VCaP (cell line): Measurements from ENCODE around the gene CDC16.
"Not testable (repeated sequence)": the region's sequence is repeated elsewhere in the genome, so short reads cannot be mapped to it uniquely, and the experiment has no call there.

Experiments used
- H3K27ac ChIP-seq: fragments of 450-650 bp; 2 replicates; pipeline ENCODE4 v1.5.1; 2017
- TF ChIP-seq, protein P1 (sequence below): fragments of 450-650 bp; conservative IDR thresholded peaks from 2 replicates; pipeline ENCODE4 v1.5.1; 2017; ENCODE audit warnings: mild to moderate bottlenecking, moderate library complexity

Gene CDC16

DNA sequence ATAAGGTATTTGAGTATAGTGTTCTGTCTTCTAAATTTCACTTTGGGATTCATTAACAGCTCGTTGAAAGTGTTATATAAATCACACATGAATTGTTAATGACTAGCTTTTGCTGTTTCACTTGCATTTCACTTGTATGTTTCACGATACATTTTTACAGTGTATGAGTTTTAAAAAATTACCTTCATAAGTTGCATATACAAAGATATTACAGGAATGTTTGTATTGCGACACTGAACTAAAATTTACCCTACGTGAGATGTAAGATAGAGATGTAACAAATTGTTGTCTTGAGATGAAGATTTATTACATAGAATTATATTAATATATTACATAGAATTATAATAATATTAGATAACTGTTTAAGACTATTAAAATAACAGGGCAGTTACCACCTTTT is 1.5 kb downstream of the CDC16 start:
- TF ChIP-seq, protein P1, sequence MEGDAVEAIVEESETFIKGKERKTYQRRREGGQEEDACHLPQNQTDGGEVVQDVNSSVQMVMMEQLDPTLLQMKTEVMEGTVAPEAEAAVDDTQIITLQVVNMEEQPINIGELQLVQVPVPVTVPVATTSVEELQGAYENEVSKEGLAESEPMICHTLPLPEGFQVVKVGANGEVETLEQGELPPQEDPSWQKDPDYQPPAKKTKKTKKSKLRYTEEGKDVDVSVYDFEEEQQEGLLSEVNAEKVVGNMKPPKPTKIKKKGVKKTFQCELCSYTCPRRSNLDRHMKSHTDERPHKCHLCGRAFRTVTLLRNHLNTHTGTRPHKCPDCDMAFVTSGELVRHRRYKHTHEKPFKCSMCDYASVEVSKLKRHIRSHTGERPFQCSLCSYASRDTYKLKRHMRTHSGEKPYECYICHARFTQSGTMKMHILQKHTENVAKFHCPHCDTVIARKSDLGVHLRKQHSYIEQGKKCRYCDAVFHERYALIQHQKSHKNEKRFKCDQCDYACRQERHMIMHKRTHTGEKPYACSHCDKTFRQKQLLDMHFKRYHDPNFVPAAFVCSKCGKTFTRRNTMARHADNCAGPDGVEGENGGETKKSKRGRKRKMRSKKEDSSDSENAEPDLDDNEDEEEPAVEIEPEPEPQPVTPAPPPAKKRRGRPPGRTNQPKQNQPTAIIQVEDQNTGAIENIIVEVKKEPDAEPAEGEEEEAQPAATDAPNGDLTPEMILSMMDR, result no peak
- H3K27ac ChIP-seq, result no peak overlapping the region

DNA sequence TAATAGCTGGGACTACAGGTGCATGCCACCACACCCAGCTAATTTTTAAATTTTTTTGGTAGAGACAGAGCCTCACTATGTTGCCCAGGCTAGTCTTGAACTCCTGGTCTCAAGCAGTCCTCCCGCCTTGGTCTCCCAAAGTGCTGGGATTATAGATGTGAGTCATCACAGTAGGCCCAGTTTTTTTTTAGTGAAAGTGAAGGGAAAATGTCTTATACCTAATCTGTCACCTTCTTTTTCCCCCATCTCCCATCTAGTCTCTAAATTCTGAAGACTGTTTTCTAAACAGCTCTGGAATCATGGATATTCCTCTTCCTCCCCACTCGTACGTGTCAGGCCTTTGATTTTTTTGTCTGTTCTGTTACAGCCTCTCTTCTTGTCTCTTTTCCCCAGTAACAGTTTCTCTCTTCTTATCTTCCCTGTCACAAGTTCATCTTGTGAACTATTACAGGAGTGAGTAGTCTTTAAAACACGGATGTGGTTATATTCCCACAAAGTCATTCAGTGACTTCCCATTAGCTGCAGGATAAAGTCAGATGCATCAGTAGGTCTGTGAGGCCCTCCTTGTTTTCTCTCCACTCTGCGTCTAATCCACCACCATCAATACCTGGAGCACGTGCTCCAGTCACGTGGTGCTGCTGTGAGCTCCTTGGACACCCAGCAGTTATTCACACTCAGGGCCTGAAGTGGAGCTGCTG is 2.9 kb downstream of the CDC16 start:
- TF ChIP-seq, protein P1, result no peak
- H3K27ac ChIP-seq, result no peak overlapping the region

DNA sequence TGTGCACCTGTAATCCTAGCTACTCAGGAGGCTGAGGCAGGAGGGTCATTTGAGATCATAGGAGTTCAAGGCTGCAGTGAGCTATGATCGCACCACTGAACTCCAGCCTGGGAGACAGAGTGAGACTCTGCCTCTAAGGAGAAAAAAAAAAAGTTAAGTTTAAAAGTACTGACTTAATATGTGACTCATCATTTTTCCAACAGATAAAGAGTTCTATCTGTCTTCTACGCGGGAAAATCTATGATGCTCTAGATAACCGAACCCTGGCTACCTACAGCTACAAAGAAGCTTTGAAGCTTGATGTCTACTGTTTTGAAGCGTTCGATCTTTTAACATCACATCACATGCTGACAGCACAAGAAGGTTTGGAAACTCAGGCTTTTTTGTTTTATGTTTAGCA is 7.2 kb downstream of the CDC16 start:
- H3K27ac ChIP-seq, result no peak overlapping the region
- TF ChIP-seq, protein P1, result no peak

DNA sequence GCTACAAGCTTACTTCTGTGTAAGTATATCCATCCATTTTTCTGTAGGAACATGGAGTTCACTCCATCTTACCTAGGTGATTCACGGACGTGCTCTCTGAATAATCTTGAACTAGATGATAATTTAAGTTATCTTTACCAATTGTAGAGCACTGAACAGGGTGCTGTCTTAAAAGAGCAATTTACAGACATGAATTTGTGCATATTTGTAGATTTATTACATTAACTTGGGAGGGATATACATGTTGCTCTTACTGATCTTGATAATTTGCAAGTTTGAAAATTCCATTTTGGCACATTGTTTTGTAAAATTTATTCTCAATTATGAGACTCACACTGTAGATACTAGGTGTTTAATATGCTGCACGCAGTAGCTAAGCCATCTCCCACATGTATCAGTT is 9.3 kb downstream of the CDC16 start:
- TF ChIP-seq, protein P1, result no peak
- no peak overlapping the region for H3K27ac ChIP-seq

DNA sequence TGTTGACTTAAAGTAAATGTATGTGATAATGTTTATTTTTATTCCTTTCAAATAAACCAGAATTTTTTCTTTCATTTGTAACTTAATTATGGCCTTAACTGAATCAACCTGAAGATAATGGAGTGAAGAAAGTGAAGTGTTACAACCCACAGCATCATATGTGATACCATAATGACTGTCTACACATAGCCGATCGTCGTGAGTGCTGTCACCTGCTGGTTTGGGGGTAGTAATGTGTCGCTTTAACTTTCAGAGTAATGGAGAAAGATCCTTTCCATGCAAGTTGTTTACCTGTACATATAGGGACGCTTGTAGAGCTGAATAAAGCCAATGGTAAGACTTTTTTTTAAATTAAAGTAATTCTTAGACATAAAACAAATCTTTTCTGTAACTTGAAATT is 9.9 kb downstream of the CDC16 start:
- TF ChIP-seq, protein P1, result no peak
- H3K27ac ChIP-seq, result no peak overlapping the region

DNA sequence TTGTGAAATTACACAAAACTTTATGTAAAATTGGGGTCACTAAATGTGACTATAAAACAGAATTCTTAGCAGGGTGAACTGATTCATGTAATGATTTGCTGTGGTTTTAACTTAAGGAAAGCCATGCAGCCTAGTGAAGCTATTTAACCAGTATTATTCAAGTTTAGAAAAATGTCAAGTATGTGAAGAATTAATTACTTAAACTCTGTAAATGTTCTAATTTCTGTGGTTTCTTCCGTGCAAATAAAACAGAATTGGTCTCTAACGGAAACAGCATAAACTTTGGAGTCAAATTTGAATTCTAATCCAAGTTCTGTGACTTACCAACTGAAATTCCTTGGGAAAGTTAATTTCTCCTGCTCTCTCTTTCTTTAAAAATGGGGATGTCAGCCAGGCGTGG is 13.3 kb downstream of the CDC16 start:
- TF ChIP-seq, protein P1, result no peak
- no peak overlapping the region for H3K27ac ChIP-seq

DNA sequence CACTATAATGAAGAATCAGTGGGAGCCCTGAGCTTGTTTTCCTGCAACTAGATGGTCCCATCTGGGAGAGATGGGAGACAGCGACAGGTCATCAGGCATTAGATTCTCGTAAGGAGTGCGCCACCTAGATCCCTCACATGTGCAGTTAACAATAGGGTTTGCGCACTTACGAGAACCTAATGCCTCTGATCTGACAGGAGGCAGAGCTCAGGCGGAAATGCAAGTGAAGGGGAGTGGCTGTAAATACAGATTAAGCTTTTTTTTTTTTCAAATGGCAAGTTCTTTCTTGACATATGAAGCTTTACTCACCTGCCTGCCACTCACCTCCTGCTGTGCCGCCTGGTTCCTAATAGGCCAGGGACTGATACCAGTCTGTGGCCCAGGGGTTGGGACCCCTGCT is 14.4 kb downstream of the CDC16 start:
- TF ChIP-seq, protein P1, result no peak
- no peak overlapping the region for H3K27ac ChIP-seq

DNA sequence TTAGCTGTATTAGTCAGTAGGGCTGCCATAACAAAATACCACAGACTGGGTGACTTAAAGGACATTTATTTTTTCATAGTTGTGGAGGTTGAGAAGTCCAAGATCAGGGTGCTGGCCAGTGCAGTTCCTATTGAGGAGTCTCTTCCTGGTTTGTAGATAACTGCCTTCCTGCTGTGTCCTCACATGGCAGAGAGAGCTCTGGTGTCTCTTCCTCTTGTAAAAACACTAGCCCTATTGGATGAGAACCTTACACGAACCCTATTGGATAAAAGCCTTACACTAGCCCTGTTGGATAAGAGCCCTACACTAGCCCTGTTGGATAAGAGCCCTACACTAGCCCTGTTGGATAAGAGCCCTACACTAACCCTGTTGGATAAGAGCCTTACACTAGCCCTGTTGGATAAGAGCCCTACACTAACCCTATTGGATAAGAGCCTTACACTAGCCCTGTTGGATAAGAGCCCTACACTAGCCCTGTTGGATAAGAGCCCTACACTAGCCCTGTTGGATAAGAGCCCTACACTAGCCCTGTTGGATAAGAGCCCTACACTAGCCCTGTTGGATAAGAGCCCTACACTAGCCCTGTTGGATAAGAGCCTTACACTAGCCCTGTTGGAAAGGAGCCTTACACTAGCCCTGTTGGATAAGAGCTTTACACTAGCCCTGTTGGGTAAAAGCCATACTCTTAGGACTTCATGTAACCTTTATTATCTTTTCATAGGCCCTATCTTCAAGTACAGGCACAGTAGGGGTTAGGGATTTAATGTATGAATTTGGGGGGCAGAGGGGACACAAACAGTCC is 17.1 kb downstream of the CDC16 start:
- not testable (repeated sequence) for H3K27ac ChIP-seq
